OCI-LY1 (cell line): ENCODE measurements around the gene CIBAR2.
"Not testable (repeated sequence)": the region's sequence is repeated elsewhere in the genome, so short reads cannot be mapped to it uniquely, and the experiment has no call there.

Source experiments
- H2AFZ ChIP-seq: fragments of 200-600 bp; sonication (generic), shearing (Covaris generic); 2 replicates; pipeline ENCODE4 v1.6.0; 2014; ENCODE audit warnings: antibody characterized with exemption, mild to moderate bottlenecking, low read length
- H3F3A ChIP-seq: fragments of 200-600 bp; sonication (generic), shearing (Covaris generic); 2 replicates; pipeline ENCODE4 v1.6.0; 2014; ENCODE audit warnings: mild to moderate bottlenecking, antibody characterized with exemption, low read length, moderate library complexity; ENCODE audit not compliant: insufficient read depth
- H3K27ac ChIP-seq: fragments of 200-600 bp; sonication (generic); 2 replicates; pipeline ENCODE4 v1.5.1; 2014; ENCODE audit warnings: low read length, mixed run types, mild to moderate bottlenecking, low read depth; ENCODE audit not compliant: poor library complexity, severe bottlenecking
- H3K27me3 ChIP-seq: fragments of 200-600 bp; sonication (generic); 2 replicates; pipeline ENCODE4 v1.6.0; 2014; ENCODE audit warnings: antibody characterized with exemption, mild to moderate bottlenecking, low read length, moderate library complexity; ENCODE audit not compliant: insufficient read depth
- H3K36me3 ChIP-seq: fragments of 200-600 bp; sonication (generic); 2 replicates; pipeline ENCODE4 v1.6.1; 2014; ENCODE audit warnings: mild to moderate bottlenecking, antibody characterized with exemption, low read length, moderate library complexity, mixed read lengths; ENCODE audit not compliant: insufficient read depth
- H3K4me1 ChIP-seq: fragments of 200-600 bp; sonication (generic); 2 replicates; pipeline ENCODE4 v1.5.1; 2014; ENCODE audit warnings: mild to moderate bottlenecking, low read length, moderate library complexity; ENCODE audit not compliant: insufficient read depth, severe bottlenecking
- H3K4me2 ChIP-seq: fragments of 200-600 bp; sonication (generic), shearing (Covaris generic); 2 replicates; pipeline ENCODE4 v1.6.1; 2014; ENCODE audit warnings: low read length
- H3K4me3 ChIP-seq: fragments of 200-600 bp; sonication (generic); 2 replicates; pipeline ENCODE4 v1.5.1; 2014; ENCODE audit warnings: low read length, low read depth, mild to moderate bottlenecking, mixed read lengths; ENCODE audit not compliant: poor library complexity, severe bottlenecking
- H3K79me2 ChIP-seq: fragments of 200-600 bp; shearing (Covaris generic); 2 replicates; pipeline ENCODE4 v1.6.1; 2016; ENCODE audit warnings: mixed run types, low read length, mixed read lengths; ENCODE audit not compliant: insufficient read depth
- H3K9ac ChIP-seq: fragments of 200-600 bp; sonication (generic), shearing (Covaris generic); 2 replicates; pipeline ENCODE4 v1.6.1; 2014; ENCODE audit warnings: mild to moderate bottlenecking, low read length, mixed read lengths
- H3K9me2 ChIP-seq: fragments of 200-600 bp; sonication (generic), shearing (Covaris generic); 2 replicates; pipeline ENCODE4 v1.6.1; 2014; ENCODE audit warnings: low read depth, mild to moderate bottlenecking, low read length, mixed read lengths
- H3K9me3 ChIP-seq: fragments of 200-600 bp; shearing (Covaris generic); 2 replicates; pipeline ENCODE4 v1.6.1; 2014; ENCODE audit warnings: low read length, mixed read lengths
- H4K20me1 ChIP-seq: fragments of 200-600 bp; sonication (generic), shearing (Covaris generic); 2 replicates; pipeline ENCODE4 v1.6.0; 2016; ENCODE audit warnings: mild to moderate bottlenecking, low read length; ENCODE audit not compliant: insufficient read depth
- CTCF ChIP-seq: fragments of 200-600 bp; sonication (generic), shearing (Covaris generic); IDR thresholded peaks from 2 replicates; pipeline ENCODE4 v1.5.1; 2017; ENCODE audit warnings: mild to moderate bottlenecking, antibody characterized with exemption, low read length, moderate library complexity, mixed read lengths
- EZH2 ChIP-seq: fragments of 200-600 bp; sonication (generic), shearing (Covaris generic); IDR thresholded peaks from 2 replicates; pipeline ENCODE4 v1.8.0; 2017; ENCODE audit warnings: borderline replicate concordance, mixed run types, mild to moderate bottlenecking, antibody characterized with exemption, low read length, moderate library complexity, mixed read lengths

CIBAR2 gene

GRCh38 chr16:85054948-85055492 lies 57.3 kb downstream of the CIBAR2 start:
- Histone ChIP-seq H3F3A (no peaks in the 10 kb centered on the region), H3K4me2 (peak overlapping the region; percentile 33; the same call in 1 of the 2 replicates), H3K27me3 (no peaks in the 10 kb centered on the region), H3K36me3 (no peaks in the 10 kb centered on the region), H3K79me2 (no peaks in the 10 kb centered on the region), H2AFZ (no peak overlapping the region), H3K9ac (no peak overlapping the region), H3K9me2 (no peaks in the 10 kb centered on the region), H3K4me1 (peaks cover 20% of the 10 kb centered on the region), H3K27ac (no peak overlapping the region), H3K9me3 (no peaks in the 10 kb centered on the region), H4K20me1 (no peaks in the 10 kb centered on the region), H3K4me3 (no peak overlapping the region)
- TF ChIP-seq EZH2: no peak

- H3K36me3 ChIP-seq, H3K27ac ChIP-seq, H3K79me2 ChIP-seq, H3K4me2 ChIP-seq, H3K9ac ChIP-seq, H3F3A ChIP-seq, H3K9me3 ChIP-seq, H3K27me3 ChIP-seq, H4K20me1 ChIP-seq, H2AFZ ChIP-seq, H3K4me3 ChIP-seq, H3K9me2 ChIP-seq: not testable (repeated sequence)
- peaks cover 20% of the 10 kb centered on the region for H3K4me1 ChIP-seq
These were observed 58.0 kb downstream of the CIBAR2 start for GRCh38 chr16:85054321-85054720.

GRCh38 chr16:85052536-85052935 lies 59.7 kb downstream of the CIBAR2 start:
- Histone ChIP-seq H3K4me3 (no peak overlapping the region), H3K79me2 (no peaks in the 10 kb centered on the region), H3K36me3 (no peaks in the 10 kb centered on the region), H3F3A (no peaks in the 10 kb centered on the region), H3K4me1 (peaks cover 16% of the 10 kb centered on the region), H3K9ac (no peak overlapping the region), H3K27me3 (no peaks in the 10 kb centered on the region), H2AFZ (no peak overlapping the region), H3K9me2 (no peaks in the 10 kb centered on the region), H3K9me3 (no peaks in the 10 kb centered on the region), H4K20me1 (no peaks in the 10 kb centered on the region), H3K27ac (no peak overlapping the region), H3K4me2 (no peak overlapping the region)
- TF ChIP-seq CTCF: no peak

- no peaks in the 10 kb centered on the region for H3F3A ChIP-seq
- H3K4me3 ChIP-seq: no peak overlapping the region
- no peak overlapping the region for H3K4me2 ChIP-seq
- peaks cover 13% of the 10 kb centered on the region for H3K4me1 ChIP-seq
- no peak overlapping the region for H3K27ac ChIP-seq
- no peaks in the 10 kb centered on the region for H3K9me3 ChIP-seq
- no peaks in the 10 kb centered on the region for H4K20me1 ChIP-seq
- H3K27me3 ChIP-seq: no peaks in the 10 kb centered on the region
- no peaks in the 10 kb centered on the region for H3K79me2 ChIP-seq
- TF ChIP-seq EZH2: no peak
- no peak for TF ChIP-seq CTCF
- no peaks in the 10 kb centered on the region for H3K36me3 ChIP-seq
- H3K9me2 ChIP-seq: no peaks in the 10 kb centered on the region
- H3K9ac ChIP-seq: no peak overlapping the region
- no peak overlapping the region for H2AFZ ChIP-seq
These were observed 60.6 kb downstream of the CIBAR2 start for GRCh38 chr16:85051683-85052082.
